Adrenal gland (tissue), 5 donors: ENCODE results near the gene NIPAL4.

ENCODE experiments used
- POLR2A ChIP-seq, 2 donors: fragments of 450-650 bp; IDR thresholded peaks; one replicate each; pipeline ENCODE4 v1.6.1; 2017; ENCODE audit warnings: antibody characterized with exemption in 2 of 2, mild to moderate bottlenecking in 2 of 2, moderate library complexity in 1 of 2
- TF ChIP-seq, protein P1 (sequence below), 6 experiments: fragments of 450-650 bp in 4 of 6; fragments of 200-600 bp in 2 of 6; sonication (generic) in 1 of 6; IDR thresholded peaks; 1 replicate in 5 of 6; 2 replicates in 1 of 6; pipeline versions ENCODE4 v1.5.1 to v1.8.0; 2016 to 2021; ENCODE audit warnings: antibody characterized with exemption in 6 of 6, mild to moderate bottlenecking in 2 of 6, moderate library complexity in 1 of 6
- donor health status: DM: no; HTN: no; CAD: no.

DNA sequence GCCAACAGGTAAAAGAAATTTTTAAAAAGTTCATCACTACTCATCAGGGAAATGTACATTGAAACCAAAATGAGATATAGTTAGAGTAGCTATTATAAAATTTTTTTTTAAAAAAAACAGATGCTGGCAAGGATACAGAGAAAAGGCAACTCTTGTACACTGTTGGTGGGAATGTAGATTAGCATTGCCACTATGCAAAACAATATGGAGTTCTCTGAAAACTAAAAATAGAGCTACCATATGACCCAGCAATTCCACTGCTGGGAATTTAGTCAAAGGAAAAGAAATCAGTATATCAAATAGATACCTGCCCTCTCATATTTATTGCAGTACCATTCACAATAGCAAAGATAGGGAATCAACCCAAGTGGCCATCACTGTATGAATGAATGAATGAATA, 44.2 kb upstream of the NIPAL4 start:
- TF ChIP-seq, protein P1, sequence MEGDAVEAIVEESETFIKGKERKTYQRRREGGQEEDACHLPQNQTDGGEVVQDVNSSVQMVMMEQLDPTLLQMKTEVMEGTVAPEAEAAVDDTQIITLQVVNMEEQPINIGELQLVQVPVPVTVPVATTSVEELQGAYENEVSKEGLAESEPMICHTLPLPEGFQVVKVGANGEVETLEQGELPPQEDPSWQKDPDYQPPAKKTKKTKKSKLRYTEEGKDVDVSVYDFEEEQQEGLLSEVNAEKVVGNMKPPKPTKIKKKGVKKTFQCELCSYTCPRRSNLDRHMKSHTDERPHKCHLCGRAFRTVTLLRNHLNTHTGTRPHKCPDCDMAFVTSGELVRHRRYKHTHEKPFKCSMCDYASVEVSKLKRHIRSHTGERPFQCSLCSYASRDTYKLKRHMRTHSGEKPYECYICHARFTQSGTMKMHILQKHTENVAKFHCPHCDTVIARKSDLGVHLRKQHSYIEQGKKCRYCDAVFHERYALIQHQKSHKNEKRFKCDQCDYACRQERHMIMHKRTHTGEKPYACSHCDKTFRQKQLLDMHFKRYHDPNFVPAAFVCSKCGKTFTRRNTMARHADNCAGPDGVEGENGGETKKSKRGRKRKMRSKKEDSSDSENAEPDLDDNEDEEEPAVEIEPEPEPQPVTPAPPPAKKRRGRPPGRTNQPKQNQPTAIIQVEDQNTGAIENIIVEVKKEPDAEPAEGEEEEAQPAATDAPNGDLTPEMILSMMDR (IDR thresholded peaks at IDR 0.05): no peak
- TF ChIP-seq POLR2A (IDR thresholded peaks at IDR 0.05): no peak
